ENCODE measurements around the gene SPOCK1. TPM values are rescaled to one million over a fixed set of nuclear protein-coding genes. Genes with fewer than 3 reads are reported as not detected.

The SPOCK1 gene
- total RNA-seq, 1 experiment from 2014 or later, result 9.8 TPM

- ChIA-PET POLR2A (ENCODE audit: unreplicated experiment) (no interaction called here), CTCF (interaction anchor here (0.6 kb wide), 1 partner anchor 260 kb away, joined by 18 read pairs; no protein-coding TSS in a partner anchor)
These were observed 132.6 kb downstream of the SPOCK1 start for GRCh38 chr5:137366526-137366925.

DNA sequence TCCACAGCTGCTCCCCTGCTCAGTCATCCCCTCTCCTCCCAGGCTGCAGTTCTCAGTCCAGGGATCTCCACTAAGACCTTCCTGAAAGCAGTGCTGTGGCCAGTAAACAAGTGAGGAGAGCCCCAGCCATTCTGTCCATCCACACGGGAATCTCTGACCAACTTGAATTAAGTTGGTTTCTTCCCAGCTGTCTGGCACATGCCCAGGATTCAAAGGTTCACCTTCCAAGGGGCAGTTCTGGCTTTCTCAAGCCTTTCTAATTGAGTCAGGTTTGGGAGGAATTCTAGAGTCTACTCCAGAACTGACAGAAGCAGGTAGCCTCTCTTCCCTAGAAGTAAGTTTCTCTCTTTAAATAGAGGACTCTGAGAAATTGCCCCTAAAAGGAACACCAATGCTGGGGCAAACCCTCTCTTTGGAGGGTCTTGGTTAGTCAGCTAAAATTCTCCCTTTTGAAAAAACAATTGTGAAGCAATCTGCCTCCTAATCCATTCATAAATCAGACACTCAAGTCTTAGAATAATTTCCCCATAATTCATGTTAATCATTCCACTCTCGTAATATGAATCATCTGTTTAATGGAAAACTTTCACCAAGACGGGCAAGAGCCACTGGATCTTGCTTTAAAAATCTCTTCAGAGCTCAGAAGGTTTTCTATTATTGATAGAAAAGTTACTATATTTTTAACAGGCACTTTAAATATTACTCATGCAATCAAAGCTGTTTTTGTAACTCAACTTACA is 133.8 kb downstream of the SPOCK1 start:
- intact Hi-C loops (cut with micrococcal nuclease), result no loop called here
- Histone ChIP-seq H3F3A (ENCODE audit: low read length, unreplicated experiment) (no peaks in the 10 kb centered on the region), H3K36me3 (ENCODE audit: low read depth, low read length) (no peaks in the 10 kb centered on the region), H3K27ac (ENCODE audit: low read length) (no peak overlapping the region), H3K9me2 (replicated peaks; ENCODE audit: low read length) (no peaks in the 10 kb centered on the region), H3K4me1 (ENCODE audit: insufficient read depth, low read length) (peaks cover 14% of the 10 kb centered on the region), H3K9me3 (ENCODE audit: low read length) (no peaks in the 10 kb centered on the region), H3K4me3 (ENCODE audit: low read length) (no peak overlapping the region), H3K27me3 (ENCODE audit: low read length) (no peaks in the 10 kb centered on the region), H3K9ac (ENCODE audit: low read length) (no peak overlapping the region), H3K79me2 (ENCODE audit: low read length) (no peaks in the 10 kb centered on the region), H2AFZ (ENCODE audit: low read length) (no peak overlapping the region), H3K4me2 (ENCODE audit: low read length) (no peak overlapping the region), H4K20me1 (ENCODE audit: low read length) (no peaks in the 10 kb centered on the region)
- DNase-seq (no peak), ATAC-seq (no peak)
- no TSS peak for BruUV-seq (replicated peaks)
- POLR2A ChIA-PET (ENCODE audit: unreplicated experiment), result no interaction called here
- TF ChIP-seq EZH2phosphoT487 (IDR thresholded peaks at IDR 0.05; ENCODE audit: borderline replicate concordance, low read length) (no peak), EZH2 (IDR thresholded peaks at IDR 0.05; ENCODE audit: low read length, unreplicated experiment) (no peak)
- TF ChIP-seq, protein P1, sequence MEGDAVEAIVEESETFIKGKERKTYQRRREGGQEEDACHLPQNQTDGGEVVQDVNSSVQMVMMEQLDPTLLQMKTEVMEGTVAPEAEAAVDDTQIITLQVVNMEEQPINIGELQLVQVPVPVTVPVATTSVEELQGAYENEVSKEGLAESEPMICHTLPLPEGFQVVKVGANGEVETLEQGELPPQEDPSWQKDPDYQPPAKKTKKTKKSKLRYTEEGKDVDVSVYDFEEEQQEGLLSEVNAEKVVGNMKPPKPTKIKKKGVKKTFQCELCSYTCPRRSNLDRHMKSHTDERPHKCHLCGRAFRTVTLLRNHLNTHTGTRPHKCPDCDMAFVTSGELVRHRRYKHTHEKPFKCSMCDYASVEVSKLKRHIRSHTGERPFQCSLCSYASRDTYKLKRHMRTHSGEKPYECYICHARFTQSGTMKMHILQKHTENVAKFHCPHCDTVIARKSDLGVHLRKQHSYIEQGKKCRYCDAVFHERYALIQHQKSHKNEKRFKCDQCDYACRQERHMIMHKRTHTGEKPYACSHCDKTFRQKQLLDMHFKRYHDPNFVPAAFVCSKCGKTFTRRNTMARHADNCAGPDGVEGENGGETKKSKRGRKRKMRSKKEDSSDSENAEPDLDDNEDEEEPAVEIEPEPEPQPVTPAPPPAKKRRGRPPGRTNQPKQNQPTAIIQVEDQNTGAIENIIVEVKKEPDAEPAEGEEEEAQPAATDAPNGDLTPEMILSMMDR (conservative IDR thresholded peaks at IDR 0.05; ENCODE audit: low read depth, low read length), result no peak
- CTCF ChIA-PET, result no interaction called here

More at GRCh38 chr5:137366526-137366925, 132.6 kb downstream of the SPOCK1 start:
- no TSS peak for BruUV-seq (replicated peaks)
- no peaks in the 10 kb centered on the region for H3K36me3 ChIP-seq (ENCODE audit: low read depth, low read length)
- DNase-seq (no peak), ATAC-seq (no peak)
- H3K27ac ChIP-seq (ENCODE audit: low read length), result no peak overlapping the region
- no peak overlapping the region for H3K9ac ChIP-seq (ENCODE audit: low read length)
- H2AFZ ChIP-seq (ENCODE audit: low read length), result no peak overlapping the region
- no peaks in the 10 kb centered on the region for H3K9me3 ChIP-seq (ENCODE audit: low read length)
- H3K4me1 ChIP-seq (ENCODE audit: insufficient read depth, low read length), result peaks cover 22% of the 10 kb centered on the region
- no peaks in the 10 kb centered on the region for H4K20me1 ChIP-seq (ENCODE audit: low read length)
- H3K79me2 ChIP-seq (ENCODE audit: low read length), result no peaks in the 10 kb centered on the region
- no peaks in the 10 kb centered on the region for H3K9me2 ChIP-seq (replicated peaks; ENCODE audit: low read length)
- no peak overlapping the region for H3K4me2 ChIP-seq (ENCODE audit: low read length)
- H3K27me3 ChIP-seq (ENCODE audit: low read length), result no peaks in the 10 kb centered on the region
- H3K4me3 ChIP-seq (ENCODE audit: low read length), result no peak overlapping the region
- intact Hi-C loops (cut with micrococcal nuclease), result no loop called here
- TF ChIP-seq EZH2 (IDR thresholded peaks at IDR 0.05; ENCODE audit: low read length, unreplicated experiment) (no peak), EZH2phosphoT487 (IDR thresholded peaks at IDR 0.05; ENCODE audit: borderline replicate concordance, low read length) (no peak)
- TF ChIP-seq, protein P1 (conservative IDR thresholded peaks at IDR 0.05; ENCODE audit: low read depth, low read length), result no peak
- H3F3A ChIP-seq (ENCODE audit: low read length, unreplicated experiment), result no peaks in the 10 kb centered on the region

DNA sequence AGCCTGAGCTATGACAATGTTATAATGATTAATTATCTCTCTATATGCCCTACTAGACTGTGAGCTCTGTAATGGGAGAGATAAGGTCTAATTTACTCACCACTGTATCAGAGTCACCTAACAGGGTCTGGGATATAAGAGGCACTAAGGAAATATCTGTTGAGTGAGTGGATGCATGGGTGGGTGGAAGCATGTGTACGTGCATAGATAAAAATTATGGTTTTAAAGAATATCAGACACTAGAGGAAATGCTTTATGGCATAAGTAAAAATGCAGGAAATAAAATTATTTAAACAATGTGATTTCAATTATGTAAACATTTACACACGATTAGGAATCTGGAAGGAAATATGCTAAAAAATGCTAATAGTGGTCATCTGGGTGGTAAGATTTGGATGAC is 137.8 kb downstream of the SPOCK1 start:
- Histone ChIP-seq H3K9me3 (ENCODE audit: low read length) (no peaks in the 10 kb centered on the region), H3K27ac (ENCODE audit: low read length) (no peak overlapping the region), H4K20me1 (ENCODE audit: low read length) (no peaks in the 10 kb centered on the region), H3K36me3 (ENCODE audit: low read depth, low read length) (no peaks in the 10 kb centered on the region), H3K9me2 (replicated peaks; ENCODE audit: low read length) (no peaks in the 10 kb centered on the region), H3F3A (ENCODE audit: low read length, unreplicated experiment) (no peaks in the 10 kb centered on the region), H3K9ac (ENCODE audit: low read length) (no peak overlapping the region), H3K27me3 (ENCODE audit: low read length) (no peaks in the 10 kb centered on the region), H3K79me2 (ENCODE audit: low read length) (no peaks in the 10 kb centered on the region), H3K4me3 (ENCODE audit: low read length) (no peak overlapping the region), H3K4me2 (ENCODE audit: low read length) (no peak overlapping the region), H2AFZ (ENCODE audit: low read length) (no peak overlapping the region), H3K4me1 (ENCODE audit: insufficient read depth, low read length) (0 out of 2 replicates have a peak, but pooled peaks cover 6% of the 10 kb centered on the region)
- intact Hi-C loops (cut with micrococcal nuclease), result no loop called here
- no TSS peak for BruUV-seq (replicated peaks)
- peak; percentile 71 for ATAC-seq
- no peak for TF ChIP-seq EZH2 (IDR thresholded peaks at IDR 0.05; ENCODE audit: low read length, unreplicated experiment)
- CTCF ChIA-PET, result no interaction called here
- peak; percentile 27 for DNase-seq
- POLR2A ChIA-PET (ENCODE audit: unreplicated experiment), result no interaction called here
